DND-41 (cell line): ENCODE data around the gene KAZN.

Source experiments
- EZH2 ChIP-seq: IDR thresholded peaks from 3 replicates; pipeline ENCODE4 v1.6.1; 2012; ENCODE audit warnings: borderline replicate concordance, low read depth, mild to moderate bottlenecking, moderate library complexity, low read length, inconsistent platforms; ENCODE audit not compliant: severe bottlenecking
- TF ChIP-seq, protein P1 (sequence below): IDR thresholded peaks from 2 replicates; pipeline ENCODE4 v1.5.1; 2012; ENCODE audit warnings: borderline replicate concordance, low read length, moderate library complexity, mild to moderate bottlenecking; ENCODE audit not compliant: poor library complexity, severe bottlenecking; ENCODE audit errors: extremely low read depth

- TF ChIP-seq, protein P1, sequence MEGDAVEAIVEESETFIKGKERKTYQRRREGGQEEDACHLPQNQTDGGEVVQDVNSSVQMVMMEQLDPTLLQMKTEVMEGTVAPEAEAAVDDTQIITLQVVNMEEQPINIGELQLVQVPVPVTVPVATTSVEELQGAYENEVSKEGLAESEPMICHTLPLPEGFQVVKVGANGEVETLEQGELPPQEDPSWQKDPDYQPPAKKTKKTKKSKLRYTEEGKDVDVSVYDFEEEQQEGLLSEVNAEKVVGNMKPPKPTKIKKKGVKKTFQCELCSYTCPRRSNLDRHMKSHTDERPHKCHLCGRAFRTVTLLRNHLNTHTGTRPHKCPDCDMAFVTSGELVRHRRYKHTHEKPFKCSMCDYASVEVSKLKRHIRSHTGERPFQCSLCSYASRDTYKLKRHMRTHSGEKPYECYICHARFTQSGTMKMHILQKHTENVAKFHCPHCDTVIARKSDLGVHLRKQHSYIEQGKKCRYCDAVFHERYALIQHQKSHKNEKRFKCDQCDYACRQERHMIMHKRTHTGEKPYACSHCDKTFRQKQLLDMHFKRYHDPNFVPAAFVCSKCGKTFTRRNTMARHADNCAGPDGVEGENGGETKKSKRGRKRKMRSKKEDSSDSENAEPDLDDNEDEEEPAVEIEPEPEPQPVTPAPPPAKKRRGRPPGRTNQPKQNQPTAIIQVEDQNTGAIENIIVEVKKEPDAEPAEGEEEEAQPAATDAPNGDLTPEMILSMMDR: no peak
- no peak for TF ChIP-seq EZH2
Measured at GRCh38 chr1:14561014-14561693, 37.3 kb upstream of the KAZN start.
